SK-N-SH (cell line): ENCODE measurements around the gene UBAC2. TPM values are rescaled to one million over a fixed set of nuclear protein-coding genes. Genes with fewer than 3 reads are reported as not detected.

Experiments used
- CTCF ChIA-PET: fragments of 300-600, 350-600 bp; formaldehyde crosslinking; extraction: SDS; loops from one replicate; lab custom pipeline; 2021; lab: Yijun Ruan, JAX
- POLR2A ChIA-PET: fragments of 350-600 bp; sonication (Branson Sonifier 250); formaldehyde crosslinking; extraction: SDS; loops from one replicate; lab custom pipeline; 2020; ENCODE audit warnings: antibody characterized with exemption, inconsistent platforms; lab: Yijun Ruan, JAX
- DNase-seq: peaks from one replicate; pipeline ENCODE4 v3.0.0; 2012
- H2AFZ ChIP-seq: fragments of 200-600 bp; sonication (generic); 2 replicates; pipeline ENCODE4 v1.8.1; 2016; ENCODE audit warnings: antibody characterized with exemption, mild to moderate bottlenecking, low read depth
- H3F3A ChIP-seq: fragments of 200-600 bp; sonication (generic); replicated peaks from 2 replicates; pipeline ENCODE3; 2016; ENCODE audit warnings: antibody characterized with exemption, mild to moderate bottlenecking; ENCODE audit not compliant: insufficient read depth
- H3K27ac ChIP-seq, 2 experiments: fragments of 200-500 bp in 1 of 2; fragments of 200-600 bp in 1 of 2; sonication (Bioruptor generic) in 1 of 2; sonication (generic), shearing (Covaris generic) in 1 of 2; 2 replicates each; pipeline versions ENCODE4 v1.5.1 to v1.6.1; 2014 to 2016; ENCODE audit warnings: low read depth in 2 of 2, inconsistent platforms in 1 of 2, low read length in 1 of 2, mild to moderate bottlenecking in 1 of 2, mixed read lengths in 1 of 2
- H3K27me3 ChIP-seq: fragments of 200-600 bp; sonication (generic), shearing (Covaris generic); 2 replicates; pipeline ENCODE4 v1.6.1; 2016; ENCODE audit warnings: mixed run types; ENCODE audit not compliant: insufficient read depth
- H3K36me3 ChIP-seq, 2 experiments: fragments of 200-500 bp in 1 of 2; fragments of 200-600 bp in 1 of 2; sonication (Bioruptor generic) in 1 of 2; sonication (generic) in 1 of 2; replicated peaks in 1 of 2; 2 replicates each; pipeline versions ENCODE3 to v1.5.1; 2014 to 2016; ENCODE audit warnings: low read length in 1 of 2, mild to moderate bottlenecking in 1 of 2; ENCODE audit not compliant: insufficient read depth in 2 of 2, control insufficient read depth in 1 of 2
- H3K4me1 ChIP-seq, 2 experiments: fragments of 200-500 bp in 1 of 2; fragments of 200-600 bp in 1 of 2; sonication (Bioruptor generic) in 1 of 2; sonication (generic), shearing (Covaris generic) in 1 of 2; 2 replicates each; pipeline versions ENCODE4 v1.5.1 to v1.6.1; 2014 to 2016; ENCODE audit warnings: low read depth in 1 of 2, low read length in 1 of 2, mixed run types in 1 of 2; ENCODE audit not compliant: insufficient read depth in 2 of 2, control insufficient read depth in 1 of 2
- H3K4me2 ChIP-seq: fragments of 200-600 bp; sonication (generic), shearing (Covaris generic); 2 replicates; pipeline ENCODE4 v1.6.1; 2017; ENCODE audit warnings: mixed run types
- H3K4me3 ChIP-seq, 2 experiments: fragments of 200-500 bp in 1 of 2; fragments of 200-600 bp in 1 of 2; sonication (Bioruptor generic) in 1 of 2; sonication (generic), shearing (Covaris generic) in 1 of 2; 2 replicates each; pipeline versions ENCODE4 v1.5.1 to v1.8.1; 2014 to 2016; ENCODE audit warnings: low read depth in 2 of 2, inconsistent platforms in 1 of 2, low read length in 1 of 2, mild to moderate bottlenecking in 1 of 2, mixed read lengths in 1 of 2, moderate library complexity in 1 of 2
- H3K79me2 ChIP-seq: fragments of 200-600 bp; sonication (generic); 2 replicates; pipeline ENCODE4 v1.8.1; 2017; ENCODE audit warnings: mild to moderate bottlenecking; ENCODE audit not compliant: insufficient read depth
- H3K9ac ChIP-seq: fragments of 200-600 bp; sonication (generic); 2 replicates; pipeline ENCODE4 v1.6.1; 2017; ENCODE audit warnings: mixed run types
- H3K9me2 ChIP-seq: fragments of 200-600 bp; sonication (generic); 2 replicates; pipeline ENCODE4 v1.6.1; 2017; ENCODE audit warnings: mixed run types
- H3K9me3 ChIP-seq: fragments of 200-600 bp; sonication (generic); 2 replicates; pipeline ENCODE4 v1.6.1; 2017; ENCODE audit warnings: mixed run types, mild to moderate bottlenecking, moderate library complexity
- H4K20me1 ChIP-seq: fragments of 200-600 bp; sonication (generic); 2 replicates; pipeline ENCODE4 v1.6.1; 2017; ENCODE audit warnings: mild to moderate bottlenecking, mixed run types; ENCODE audit not compliant: insufficient read depth
- EZH2phosphoT487 ChIP-seq: fragments of 200-600 bp; sonication (generic); IDR thresholded peaks from 2 replicates; pipeline ENCODE4 v1.6.1; 2017; ENCODE audit warnings: low read depth, mixed run types, mild to moderate bottlenecking, antibody characterized with exemption, moderate library complexity, borderline replicate concordance
- IRF3 ChIP-seq: fragments of 150-350 bp; IDR thresholded peaks from 2 replicates; pipeline ENCODE4 v1.6.1; 2016; ENCODE audit warnings: mild to moderate bottlenecking, low read depth, low read length
- JUND ChIP-seq: IDR thresholded peaks from 2 replicates; pipeline ENCODE4 v1.4.0; 2012
- MEF2A ChIP-seq: IDR thresholded peaks from 2 replicates; pipeline ENCODE4 v1.4.0; 2012; ENCODE audit warnings: low read depth, borderline replicate concordance
- MXI1 ChIP-seq: IDR thresholded peaks from 2 replicates; pipeline ENCODE4 v1.6.1; 2012; ENCODE audit warnings: mild to moderate bottlenecking, low read depth, low read length, improper control_type of control experiment
- RCOR1 ChIP-seq: fragments of 150-350 bp; IDR thresholded peaks from 2 replicates; pipeline ENCODE4 v1.6.1; 2017; ENCODE audit warnings: antibody characterized with exemption, low read length
- SMC3 ChIP-seq: IDR thresholded peaks from 2 replicates; pipeline ENCODE4 v1.6.1; 2012; ENCODE audit warnings: low read depth, low read length, improper control_type of control experiment
- TEAD4 ChIP-seq: IDR thresholded peaks from 2 replicates; pipeline ENCODE4 v1.4.0; 2012; ENCODE audit warnings: mild to moderate bottlenecking, borderline replicate concordance; ENCODE audit not compliant: insufficient read depth
- YY1 ChIP-seq: IDR thresholded peaks from 2 replicates; pipeline ENCODE4 v1.4.0; 2012; ENCODE audit warnings: low read depth, mild to moderate bottlenecking
- WGBS: methylation state at CpG from one replicate; pipeline ENCODE4 v1.1.6; 2017; ENCODE audit warnings: low lambda C conversion rate; 5-methylcytosine and 5-hydroxymethylcytosine counted together
- polyA plus RNA-seq, 3 experiments: library from polyadenylated mRNA; depleted of rRNA; stranded (reverse); fragments of >200 nt; gene quantifications; 2 replicates each; pipeline ENCODE4 v1.2.3, GENCODE V29; 2012
- TF ChIP-seq, protein P1 (sequence below): fragments of 200-600 bp; sonication (generic); IDR thresholded peaks from 2 replicates; pipeline ENCODE4 v1.6.1; 2017; ENCODE audit warnings: antibody characterized with exemption, mild to moderate bottlenecking, moderate library complexity
- TF ChIP-seq, protein P2 (sequence below): IDR thresholded peaks from 2 replicates; pipeline ENCODE4; 2012

Gene UBAC2
- polyA plus RNA-seq, 1 of the 3 experiments (the other 2 are of a cell fraction): 79.0 TPM

GRCh38 chr13:99182439-99182838 lies 18.2 kb upstream of the UBAC2 start:
- WGBS: 50% methylated on average over 1 of the region's 1 CpG
- H3F3A ChIP-seq: no peaks in the 10 kb centered on the region
- H4K20me1 ChIP-seq: no peaks in the 10 kb centered on the region
- ChIA-PET CTCF (interaction anchor here (1.2 to 1.8 kb wide), 4 partner anchors 22 to 255 kb away, joined by 4 to 5 read pairs (median 4); no protein-coding TSS in a partner anchor), POLR2A (no interaction called here)
- no peak for TF ChIP-seq TEAD4
- no peak overlapping the region for H3K9ac ChIP-seq
- no peaks in the 10 kb centered on the region for H3K4me1 ChIP-seq
- no peaks in the 10 kb centered on the region for H3K79me2 ChIP-seq
- H3K27me3 ChIP-seq: no peaks in the 10 kb centered on the region
- H3K9me3 ChIP-seq: peaks cover 7% of the 10 kb centered on the region; the same call in 1 of the 2 replicates
- H3K4me2 ChIP-seq: no peak overlapping the region
- H3K4me3 ChIP-seq: no peak overlapping the region
- H3K36me3 ChIP-seq: no peaks in the 10 kb centered on the region
- H2AFZ ChIP-seq: no peak overlapping the region
- H3K9me2 ChIP-seq: no peaks in the 10 kb centered on the region
- no peak overlapping the region for H3K27ac ChIP-seq
- DNase-seq: no peak

DNA sequence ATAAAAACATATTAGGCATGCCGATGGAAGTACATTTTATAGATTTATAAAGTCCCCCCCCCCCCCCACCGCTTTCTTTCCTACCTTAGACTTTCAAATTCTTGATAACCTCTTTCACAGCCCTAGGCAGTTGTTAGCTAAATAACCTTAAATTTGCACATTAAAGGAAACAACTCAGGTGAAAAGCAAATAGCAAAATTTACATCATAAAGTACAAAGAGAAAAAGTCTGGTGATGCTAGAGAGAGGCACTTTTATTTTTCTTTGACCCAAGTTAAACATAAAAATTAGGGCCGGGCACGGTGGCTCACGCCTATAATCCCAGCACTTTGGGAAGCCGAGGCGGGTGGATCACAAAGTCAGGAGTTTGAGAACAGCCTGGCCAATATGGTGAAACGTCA lies 15.0 kb upstream of the UBAC2 start:
- DNase-seq: no peak
- Histone ChIP-seq H3K4me2 (no peak overlapping the region), H3K79me2 (no peaks in the 10 kb centered on the region), H3K9ac (no peak overlapping the region), H3K36me3 (no peaks in the 10 kb centered on the region), H3K9me3 (peaks cover 7% of the 10 kb centered on the region; the same call in 1 of the 2 replicates), H2AFZ (no peak overlapping the region), H3K4me1 (no peaks in the 10 kb centered on the region), H3K9me2 (no peaks in the 10 kb centered on the region), H3K27me3 (no peaks in the 10 kb centered on the region), H3K27ac (no peak overlapping the region), H4K20me1 (no peaks in the 10 kb centered on the region), H3F3A (no peaks in the 10 kb centered on the region), H3K4me3 (no peak overlapping the region)
- TF ChIP-seq, protein P1, sequence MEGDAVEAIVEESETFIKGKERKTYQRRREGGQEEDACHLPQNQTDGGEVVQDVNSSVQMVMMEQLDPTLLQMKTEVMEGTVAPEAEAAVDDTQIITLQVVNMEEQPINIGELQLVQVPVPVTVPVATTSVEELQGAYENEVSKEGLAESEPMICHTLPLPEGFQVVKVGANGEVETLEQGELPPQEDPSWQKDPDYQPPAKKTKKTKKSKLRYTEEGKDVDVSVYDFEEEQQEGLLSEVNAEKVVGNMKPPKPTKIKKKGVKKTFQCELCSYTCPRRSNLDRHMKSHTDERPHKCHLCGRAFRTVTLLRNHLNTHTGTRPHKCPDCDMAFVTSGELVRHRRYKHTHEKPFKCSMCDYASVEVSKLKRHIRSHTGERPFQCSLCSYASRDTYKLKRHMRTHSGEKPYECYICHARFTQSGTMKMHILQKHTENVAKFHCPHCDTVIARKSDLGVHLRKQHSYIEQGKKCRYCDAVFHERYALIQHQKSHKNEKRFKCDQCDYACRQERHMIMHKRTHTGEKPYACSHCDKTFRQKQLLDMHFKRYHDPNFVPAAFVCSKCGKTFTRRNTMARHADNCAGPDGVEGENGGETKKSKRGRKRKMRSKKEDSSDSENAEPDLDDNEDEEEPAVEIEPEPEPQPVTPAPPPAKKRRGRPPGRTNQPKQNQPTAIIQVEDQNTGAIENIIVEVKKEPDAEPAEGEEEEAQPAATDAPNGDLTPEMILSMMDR: no peak
- TF ChIP-seq SMC3 (no peak), MEF2A (no peak), EZH2phosphoT487 (no peak), YY1 (no peak), MXI1 (no peak), IRF3 (no peak), JUND (no peak), RCOR1 (no peak)
- TF ChIP-seq, protein P2, sequence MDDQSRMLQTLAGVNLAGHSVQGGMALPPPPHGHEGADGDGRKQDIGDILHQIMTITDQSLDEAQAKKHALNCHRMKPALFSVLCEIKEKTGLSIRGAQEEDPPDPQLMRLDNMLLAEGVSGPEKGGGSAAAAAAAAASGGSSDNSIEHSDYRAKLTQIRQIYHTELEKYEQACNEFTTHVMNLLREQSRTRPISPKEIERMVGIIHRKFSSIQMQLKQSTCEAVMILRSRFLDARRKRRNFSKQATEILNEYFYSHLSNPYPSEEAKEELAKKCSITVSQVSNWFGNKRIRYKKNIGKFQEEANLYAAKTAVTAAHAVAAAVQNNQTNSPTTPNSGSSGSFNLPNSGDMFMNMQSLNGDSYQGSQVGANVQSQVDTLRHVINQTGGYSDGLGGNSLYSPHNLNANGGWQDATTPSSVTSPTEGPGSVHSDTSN: no peak
- WGBS: 82% methylated on average over 8 of the region's 8 CpGs
- ChIA-PET POLR2A (no interaction called here), CTCF (interaction anchor here (1.0 to 4.0 kb wide), 6 partner anchors 10 to 251 kb away, joined by 3 to 38 read pairs (median 8); partner anchors contain the start of gene UBAC2)
